ENCODE data around the gene ZNF605. TPM values are rescaled to one million over a fixed set of nuclear protein-coding genes. Genes with fewer than 3 reads are reported as not detected.
A peak's percentile ranks its signal among the peaks of the same experiment; 100 is the strongest.

Gene ZNF605
- total RNA-seq, 1 experiment from 2014 or later, result 19.3 TPM

DNA sequence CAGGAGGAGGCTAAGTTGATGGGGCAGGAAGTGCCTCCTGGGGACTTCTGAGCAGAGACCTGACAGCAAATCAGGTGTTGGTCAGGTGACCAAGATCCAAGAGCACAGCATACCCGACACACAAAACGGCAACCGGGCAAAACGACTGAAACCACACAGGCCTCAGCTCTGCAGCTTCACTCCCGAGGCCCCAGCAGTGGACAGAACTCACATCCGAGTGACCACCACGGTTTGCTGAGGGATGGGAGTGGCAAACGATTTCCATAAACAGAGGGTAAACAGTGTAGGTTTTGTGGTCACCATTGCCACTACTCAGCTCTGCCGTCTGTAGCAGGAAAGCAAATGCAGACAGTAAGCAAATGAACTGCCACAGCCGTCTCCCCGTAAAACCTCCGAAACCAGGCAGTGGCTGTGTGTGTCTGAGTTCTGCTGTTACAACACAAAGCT lies 83.1 kb downstream of the ZNF605 start:
- Histone ChIP-seq H2BK20ac (ENCODE audit: low read depth, low read length, poor library complexity, severe bottlenecking) (no peak overlapping the region), H4K8ac (replicated peaks; ENCODE audit: insufficient read length, low read depth, low read length) (no peak overlapping the region), H4K91ac (ENCODE audit: insufficient read length, low read depth, low read length) (no peak overlapping the region), H3K23ac (ENCODE audit: insufficient read length, low read depth, low read length) (no peak overlapping the region), H3K27me3 (ENCODE audit: insufficient read depth, low read length) (no peaks in the 10 kb centered on the region), H2BK15ac (ENCODE audit: low read depth, low read length) (no peak overlapping the region), H4K5ac (ENCODE audit: insufficient read length, low read depth, low read length) (no peak overlapping the region), H3K23me2 (ENCODE audit: insufficient read length, low read depth, low read length, poor library complexity, severe bottlenecking) (no peaks in the 10 kb centered on the region), H3K9ac (ENCODE audit: extremely low read depth, insufficient read length, low read length) (no peak overlapping the region), H3K4me1 (ENCODE audit: insufficient read depth, low read length) (no peaks in the 10 kb centered on the region), H3K14ac (ENCODE audit: insufficient read depth, low read length) (no peak overlapping the region), H4K20me1 (ENCODE audit: control insufficient read depth, insufficient read depth, insufficient read length) (no peaks in the 10 kb centered on the region), H2BK12ac (ENCODE audit: insufficient read length, low read depth, low read length) (no peak overlapping the region), H3K4me2 (ENCODE audit: insufficient read depth, insufficient read length, low read length) (no peak overlapping the region), H3K79me1 (ENCODE audit: insufficient read depth, low read depth, low read length, poor library complexity, severe bottlenecking) (no peaks in the 10 kb centered on the region), H3K56ac (ENCODE audit: insufficient read length, low read depth, low read length) (no peak overlapping the region), H3K4ac (ENCODE audit: low read depth, low read length) (no peak overlapping the region), H3K27ac (ENCODE audit: insufficient read length, low read depth, low read length) (no peak overlapping the region), H2BK5ac (ENCODE audit: insufficient read length, low read length) (no peak overlapping the region), H2AFZ (ENCODE audit: low read length) (no peak overlapping the region), H3T11ph (ENCODE audit: low read length) (no peak overlapping the region), H3K18ac (ENCODE audit: insufficient read length, low read depth, low read length) (no peak overlapping the region), H3K79me2 (ENCODE audit: insufficient read depth, low read length) (no peaks in the 10 kb centered on the region), H2AK5ac (ENCODE audit: insufficient read length, low read length) (no peak overlapping the region), H2BK120ac (ENCODE audit: low read depth, low read length, poor library complexity, severe bottlenecking) (no peak overlapping the region), H3K9me3 (ENCODE audit: control insufficient read depth, low read depth, low read length) (no peaks in the 10 kb centered on the region)
- Mint-ChIP-seq H3K36me3 (ENCODE audit: insufficient read depth in 1 of 3, low read depth in 3 of 3) (peaks cover 22 to 69% (median 41%) of the 10 kb centered on the region in 3 experiments; a peak in 6 of 7 replicates), H3K9me3 (no peaks in the 10 kb centered on the region), H3K4me3 (no peak overlapping the region), H3K27me3 (ENCODE audit: low read depth) (no peaks in the 10 kb centered on the region), H3K27ac (peak overlapping the region; percentile 43 to 73 (median 44); a peak in 3 of 7 replicates), H3K4me1 (no peaks in the 10 kb centered on the region)
- no CpG with 5 or more reads among the region's 12 CpGs for WGBS (ENCODE audit: extremely low coverage, insufficient read length, low lambda C conversion rate)
- TF ChIP-seq CTCF (conservative IDR thresholded peaks at IDR 0.05), result no peak
- peak; percentile 42 for DNase-seq
